IMR-90 (cell line): Measurements from ENCODE around the gene ST6GALNAC2.

Experiments used
- BHLHE40 ChIP-seq: fragments of 150-350 bp; IDR thresholded peaks from 2 replicates; pipeline ENCODE4 v1.6.1; 2016; ENCODE audit warnings: mild to moderate bottlenecking, low read depth, low read length
- CEBPB ChIP-seq: IDR thresholded peaks from 2 replicates; pipeline ENCODE4 v1.6.1; 2012; ENCODE audit warnings: low read depth, low read length, improper control_type of control experiment
- CTCF ChIP-seq: conservative IDR thresholded peaks from 2 replicates; pipeline ENCODE4 v1.5.1; 2012; ENCODE audit warnings: mild to moderate bottlenecking, low read depth, low read length, improper control_type of control experiment
- ELK1 ChIP-seq: fragments of 150-350 bp; IDR thresholded peaks from 2 replicates; pipeline ENCODE4 v1.6.1; 2016; ENCODE audit warnings: low read depth, mild to moderate bottlenecking, low read length, moderate library complexity, borderline replicate concordance
- FOS ChIP-seq: fragments of 150-350 bp; IDR thresholded peaks from 2 replicates; pipeline ENCODE4 v1.6.1; 2016; ENCODE audit warnings: low read depth, low read length
- MAFK ChIP-seq: IDR thresholded peaks from 2 replicates; pipeline ENCODE4 v1.6.1; 2012; ENCODE audit warnings: low read depth, low read length, improper control_type of control experiment
- POLR2A ChIP-seq: IDR thresholded peaks from 2 replicates; pipeline ENCODE4 v1.6.1; 2012; ENCODE audit warnings: mild to moderate bottlenecking, low read depth, low read length
- RAD21 ChIP-seq: IDR thresholded peaks from 2 replicates; pipeline ENCODE4 v1.6.1; 2012; ENCODE audit warnings: low read length, improper control_type of control experiment
- USF2 ChIP-seq: fragments of 150-350 bp; IDR thresholded peaks from 2 replicates; pipeline ENCODE4 v1.6.1; 2017; ENCODE audit warnings: mild to moderate bottlenecking, antibody characterized with exemption, low read length, low read depth

GRCh38 chr17:76560036-76560876 is 25.4 kb downstream of the ST6GALNAC2 start:
- TF ChIP-seq CEBPB (no peak), CTCF (no peak), POLR2A (no peak), RAD21 (no peak), ELK1 (no peak), USF2 (no peak), MAFK (no peak), BHLHE40 (no peak), FOS (no peak)
